NT2/D1 (cell line): ENCODE data around the gene SYNE2.
"Not testable (repeated sequence)": the region's sequence is repeated elsewhere in the genome, so short reads cannot be mapped to it uniquely, and the experiment has no call there.

Experiments used
- DNase-seq: peaks from one replicate; pipeline ENCODE4 v3.0.0-alpha.2; 2011; ENCODE audit warnings: low read depth, low spot score
- H3K27me3 ChIP-seq: 2 replicates; pipeline ENCODE4 v1.6.0; 2011; ENCODE audit warnings: mild to moderate bottlenecking; ENCODE audit not compliant: insufficient read length, insufficient read depth
- H3K36me3 ChIP-seq: 2 replicates; pipeline ENCODE4 v1.6.1; 2011; ENCODE audit warnings: mild to moderate bottlenecking, low read length, mixed read lengths; ENCODE audit not compliant: insufficient read depth, insufficient read length
- H3K4me1 ChIP-seq: 2 replicates; pipeline ENCODE4 v1.5.1; 2011; ENCODE audit not compliant: insufficient read depth, insufficient read length
- H3K4me3 ChIP-seq: 2 replicates; pipeline ENCODE4 v1.5.1; 2011; ENCODE audit warnings: low read depth; ENCODE audit not compliant: insufficient read length
- H3K9ac ChIP-seq: 2 replicates; pipeline ENCODE4 v1.6.0; 2011; ENCODE audit warnings: low read depth; ENCODE audit not compliant: insufficient read length
- H3K9me3 ChIP-seq: 2 replicates; pipeline ENCODE4 v1.5.1; 2011; ENCODE audit warnings: mild to moderate bottlenecking, low read length; ENCODE audit not compliant: insufficient read depth
- SUZ12 ChIP-seq: IDR thresholded peaks from 2 replicates; pipeline ENCODE4 v1.6.1; 2011; ENCODE audit not compliant: insufficient read length, insufficient read depth; ENCODE audit errors: extremely low read depth
- YY1 ChIP-seq: IDR thresholded peaks from 2 replicates; pipeline ENCODE4 v1.6.1; 2011; ENCODE audit not compliant: insufficient read length, insufficient read depth
- ZNF274 ChIP-seq: IDR thresholded peaks from 2 replicates; pipeline ENCODE4 v1.6.1; 2011; ENCODE audit warnings: mild to moderate bottlenecking, low read depth, low read length

SYNE2 gene

GRCh38 chr14:63852817-63853731 lies at the start of gene SYNE2:
SYNE2 (plus strand) TSS chr14:63853004; CDS start chr14:63909149, 56,145 bp downstream.
- Histone ChIP-seq H3K27me3 (peaks cover 19% of the 10 kb centered on the region), H3K4me1 (no peaks in the 10 kb centered on the region), H3K9ac (peak within 1 kb of the TSS; percentile 74), H3K36me3 (no peaks in the 10 kb centered on the region), H3K9me3 (no peaks in the 10 kb centered on the region), H3K4me3 (peak within 1 kb of the TSS; percentile 62)
- TF ChIP-seq SUZ12: no peak
- TF ChIP-seq ZNF274: no peak
- TF ChIP-seq YY1: no peak
- DNase-seq: peak; percentile 64

GRCh38 chr14:63803221-63803791 lies 49.5 kb upstream of the SYNE2 start:
- not testable (repeated sequence) for H3K4me1 ChIP-seq, H3K27me3 ChIP-seq, H3K9me3 ChIP-seq, H3K36me3 ChIP-seq, H3K4me3 ChIP-seq, DNase-seq, H3K9ac ChIP-seq

GRCh38 chr14:63806064-63806463 lies 46.7 kb upstream of the SYNE2 start:
- not testable (repeated sequence) for H3K4me1 ChIP-seq, H3K9me3 ChIP-seq, DNase-seq, H3K4me3 ChIP-seq, H3K9ac ChIP-seq, H3K36me3 ChIP-seq, H3K27me3 ChIP-seq

GRCh38 chr14:63811692-63812091 lies 41.1 kb upstream of the SYNE2 start:
- DNase-seq, H3K4me1 ChIP-seq, H3K9me3 ChIP-seq, H3K4me3 ChIP-seq, H3K9ac ChIP-seq, H3K36me3 ChIP-seq, H3K27me3 ChIP-seq: not testable (repeated sequence)

GRCh38 chr14:63833728-63834127 lies 19.1 kb upstream of the SYNE2 start:
- TF ChIP-seq ZNF274 (no peak), YY1 (no peak), SUZ12 (no peak)
- Histone ChIP-seq H3K36me3 (no peaks in the 10 kb centered on the region), H3K27me3 (no peaks in the 10 kb centered on the region), H3K9me3 (no peaks in the 10 kb centered on the region), H3K9ac (no peak overlapping the region), H3K4me3 (no peak overlapping the region), H3K4me1 (no peaks in the 10 kb centered on the region)
- no peak for DNase-seq

- peak; percentile 15 for DNase-seq
- Histone ChIP-seq H3K36me3 (no peaks in the 10 kb centered on the region), H3K9ac (no peak overlapping the region), H3K4me3 (no peak overlapping the region), H3K27me3 (no peaks in the 10 kb centered on the region), H3K9me3 (peaks cover 6% of the 10 kb centered on the region; the same call in 1 of the 2 replicates), H3K4me1 (no peaks in the 10 kb centered on the region)
- TF ChIP-seq YY1: no peak
- TF ChIP-seq ZNF274: no peak
- no peak for TF ChIP-seq SUZ12
Observed at GRCh38 chr14:63840981-63841380, 11.8 kb upstream of the SYNE2 start.

- no peaks in the 10 kb centered on the region for H3K27me3 ChIP-seq
- no peak overlapping the region for H3K9ac ChIP-seq
- DNase-seq: no peak
- H3K4me3 ChIP-seq: no peak overlapping the region
- peaks cover 6% of the 10 kb centered on the region; the same call in 1 of the 2 replicates for H3K9me3 ChIP-seq
- H3K36me3 ChIP-seq: no peaks in the 10 kb centered on the region
- TF ChIP-seq ZNF274 (no peak), YY1 (no peak), SUZ12 (no peak)
- no peaks in the 10 kb centered on the region for H3K4me1 ChIP-seq
Observed at GRCh38 chr14:63843796-63844195, 9.0 kb upstream of the SYNE2 start.

- Histone ChIP-seq H3K36me3 (no peaks in the 10 kb centered on the region), H3K9ac (no peak overlapping the region), H3K27me3 (peaks cover 10% of the 10 kb centered on the region), H3K9me3 (no peaks in the 10 kb centered on the region), H3K4me1 (no peaks in the 10 kb centered on the region), H3K4me3 (no peak overlapping the region)
- TF ChIP-seq ZNF274 (no peak), SUZ12 (no peak), YY1 (no peak)
- no peak for DNase-seq
Observed at GRCh38 chr14:63848890-63849289, 3.9 kb upstream of the SYNE2 start.
